GM12872 (cell line): ENCODE results near the gene ASCC2.

Experiments
- CTCF ChIP-seq: IDR thresholded peaks from 3 replicates; pipeline ENCODE4 v1.5.1; 2011; ENCODE audit warnings: low read depth, mild to moderate bottlenecking, low read length, moderate library complexity; ENCODE audit not compliant: insufficient read depth

Gene ASCC2

GRCh38 chr22:29815580-29815979 is 22.5 kb downstream of the ASCC2 start:
- TF ChIP-seq CTCF = no peak

GRCh38 chr22:29814003-29814402 is 24.1 kb downstream of the ASCC2 start:
- TF ChIP-seq CTCF = no peak

GRCh38 chr22:29813563-29813962 is 24.5 kb downstream of the ASCC2 start:
- no peak for TF ChIP-seq CTCF

GRCh38 chr22:29813126-29813525 is 24.9 kb downstream of the ASCC2 start:
- no peak for TF ChIP-seq CTCF

GRCh38 chr22:29811377-29811776 is 26.7 kb downstream of the ASCC2 start:
- no peak for TF ChIP-seq CTCF

- TF ChIP-seq CTCF = no peak
These were observed 27.9 kb downstream of the ASCC2 start for GRCh38 chr22:29810216-29810615.

- TF ChIP-seq CTCF = no peak
These were observed 31.9 kb downstream of the ASCC2 start for GRCh38 chr22:29806196-29806595.

GRCh38 chr22:29804985-29805384 is 33.1 kb downstream of the ASCC2 start:
- TF ChIP-seq CTCF = no peak
